GM19372 (cell line): ENCODE data around the gene PCCB.
"Not testable (repeated sequence)": the region's sequence is repeated elsewhere in the genome, so short reads cannot be mapped to it uniquely, and the experiment has no call there.

Experiments
- ATAC-seq: cut with Tn5 transposase; IDR thresholded peaks from one replicate; pipeline ENCODE4 v1.9.1; 2021; ENCODE audit warnings: mild to moderate bottlenecking, low read depth, moderate library complexity; ENCODE audit not compliant: unreplicated experiment

PCCB gene

DNA sequence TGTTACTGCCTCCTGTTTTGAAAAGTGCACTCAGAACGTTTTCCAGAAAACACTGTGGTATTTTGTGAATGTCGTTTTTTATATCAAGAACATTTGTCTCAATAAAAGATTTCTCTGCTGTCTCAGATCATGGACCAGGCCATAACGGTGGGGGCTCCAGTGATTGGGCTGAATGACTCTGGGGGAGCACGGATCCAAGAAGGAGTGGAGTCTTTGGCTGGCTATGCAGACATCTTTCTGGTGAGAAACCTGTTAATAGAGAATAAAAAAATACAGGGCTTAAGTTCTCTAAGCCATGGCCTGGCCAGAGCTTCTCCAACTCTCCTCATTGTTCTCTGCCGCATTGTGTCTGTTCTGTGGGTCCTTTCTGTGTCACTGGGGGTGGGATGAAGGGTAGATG, 11.7 kb downstream of the PCCB start:
- no peak for ATAC-seq

DNA sequence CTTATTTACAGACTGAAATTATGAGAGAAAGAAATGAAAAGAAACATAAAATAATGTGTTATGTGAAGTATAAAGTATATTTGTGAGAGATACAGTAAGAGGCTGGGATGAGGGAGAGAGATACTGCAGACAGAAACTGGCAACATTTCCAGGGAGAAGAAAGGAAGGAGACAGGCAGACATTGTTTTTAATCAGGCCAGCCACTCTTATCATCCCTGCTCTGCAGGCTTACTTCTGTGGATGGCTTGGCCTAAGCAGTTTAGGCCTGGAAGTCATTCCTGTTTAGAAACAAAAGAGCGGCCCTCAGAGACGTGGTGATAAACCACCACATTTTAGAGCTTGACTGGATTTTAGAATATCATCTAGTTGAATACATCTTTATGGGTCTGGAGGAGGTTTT, 12.4 kb downstream of the PCCB start:
- no peak for ATAC-seq

DNA sequence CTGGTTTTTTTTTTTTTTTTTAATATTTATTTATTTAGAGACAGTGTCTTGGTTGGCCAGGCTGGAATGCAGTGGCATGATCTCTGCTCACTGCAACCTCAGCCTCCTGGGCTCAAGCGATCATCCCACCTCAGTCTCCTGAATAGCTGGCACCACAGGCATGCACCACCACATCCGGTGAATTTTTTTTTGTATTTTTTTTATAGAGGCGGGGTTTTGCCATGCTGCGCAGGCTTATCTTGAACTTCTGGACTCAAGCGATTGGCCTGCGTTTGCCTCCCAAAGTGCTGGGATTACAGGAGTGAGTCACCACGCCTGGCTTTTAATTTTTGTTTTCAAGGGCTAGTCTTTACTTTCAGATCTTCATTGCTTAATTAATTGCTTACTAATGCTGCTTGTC, 13.1 kb downstream of the PCCB start:
- ATAC-seq = no peak

GRCh38 chr3:136266468-136267125, 16.5 kb downstream of the PCCB start:
- not testable (repeated sequence) for ATAC-seq

GRCh38 chr3:136267235-136267634, 17.1 kb downstream of the PCCB start:
- no peak for ATAC-seq

DNA sequence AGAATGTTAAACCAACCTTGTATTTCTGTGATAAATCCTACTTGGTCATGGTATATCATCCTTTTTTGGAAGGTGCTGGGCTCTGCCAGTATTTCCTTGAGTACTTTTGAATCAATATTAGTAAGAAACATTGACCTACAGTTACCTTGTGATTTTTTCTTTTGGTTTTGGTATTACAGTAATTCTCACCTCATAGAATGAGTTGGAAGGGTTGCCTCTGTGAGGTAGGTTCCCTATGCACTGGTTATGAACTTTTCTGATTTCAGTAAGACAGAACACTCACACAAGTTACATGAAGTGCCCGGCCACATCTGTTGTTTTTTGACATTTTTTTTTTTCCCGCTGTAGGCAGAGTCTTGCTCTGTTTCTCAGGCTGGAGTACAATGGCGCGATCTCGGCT, 20.0 kb downstream of the PCCB start:
- no peak for ATAC-seq

DNA sequence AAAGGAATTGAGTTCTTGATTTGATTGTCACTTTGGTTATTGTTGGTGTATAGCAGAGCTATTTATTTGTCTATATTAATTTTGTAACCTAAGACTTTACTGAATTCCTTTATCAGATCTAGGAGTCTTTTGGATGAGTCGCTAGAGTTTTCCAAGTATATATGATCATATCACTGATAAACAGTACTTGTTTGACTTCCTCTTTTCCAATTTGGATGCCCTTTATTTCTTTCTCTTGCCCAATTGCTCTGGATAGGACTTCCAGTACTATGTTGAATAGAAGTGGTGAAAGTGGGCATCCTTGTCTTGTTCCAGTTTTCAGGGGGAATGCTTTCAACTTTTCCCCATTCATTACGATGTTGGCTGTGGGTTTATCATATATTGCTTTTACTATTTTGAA, 21.5 kb downstream of the PCCB start:
- not testable (repeated sequence) for ATAC-seq

DNA sequence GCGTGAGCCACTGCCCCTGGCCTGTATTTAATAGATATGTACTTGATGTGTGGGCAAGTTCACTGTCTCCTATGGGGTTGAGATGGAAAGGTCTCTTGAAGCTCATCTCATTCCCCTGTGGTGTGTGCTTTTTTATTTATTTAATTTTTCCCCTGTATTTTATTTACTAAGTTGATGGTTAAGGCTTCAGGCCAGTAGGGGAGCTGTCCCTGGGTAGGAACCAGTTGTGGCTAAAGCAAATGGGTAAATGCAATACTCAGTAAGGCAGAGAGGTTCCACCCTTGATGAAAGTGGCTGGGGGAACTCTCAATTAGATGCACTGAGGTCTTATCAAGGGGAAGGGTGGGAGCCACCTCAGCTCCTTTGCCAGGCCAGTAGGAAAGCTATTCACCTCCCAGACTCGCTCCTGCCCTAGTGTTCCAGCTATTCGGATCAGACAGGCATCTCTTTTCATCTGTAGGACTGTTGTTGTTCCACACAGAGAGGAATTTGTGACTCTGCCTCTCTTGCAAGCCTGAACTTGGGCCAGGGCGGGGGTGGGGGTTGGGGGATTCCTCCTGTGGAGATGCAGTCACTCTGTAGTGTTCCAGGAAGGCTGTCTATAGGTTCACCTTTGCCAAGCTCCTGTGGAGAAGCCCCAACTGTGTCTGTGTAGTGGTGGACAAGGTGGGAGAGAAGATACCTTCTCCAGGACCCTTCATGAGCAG, 26.1 kb downstream of the PCCB start:
- no peak for ATAC-seq

DNA sequence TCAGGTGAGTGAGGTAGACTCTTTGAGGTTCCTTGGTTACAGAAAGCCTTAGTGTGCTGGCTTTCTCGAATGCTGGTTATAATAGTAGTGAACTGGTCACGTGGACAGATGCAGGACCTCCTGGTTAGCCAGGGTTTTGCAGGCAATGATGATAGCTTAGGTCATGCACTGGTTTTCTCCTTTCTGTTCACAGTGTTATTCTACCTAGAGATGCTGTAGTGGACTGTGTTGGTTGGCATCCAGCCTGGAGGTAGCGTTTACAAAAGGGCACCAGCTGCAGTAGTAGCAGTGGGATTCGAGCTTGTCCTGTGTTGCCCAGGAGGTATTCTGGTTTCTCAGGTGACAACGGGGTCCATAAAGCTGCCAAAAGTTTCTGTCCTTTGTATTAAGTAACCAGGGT, 27.0 kb downstream of the PCCB start:
- no peak for ATAC-seq

- ATAC-seq = no peak
Measured at GRCh38 chr3:136277634-136278033, 27.5 kb downstream of the PCCB start.

- no peak for ATAC-seq
Measured at GRCh38 chr3:136279092-136279491, 29.0 kb downstream of the PCCB start.

DNA sequence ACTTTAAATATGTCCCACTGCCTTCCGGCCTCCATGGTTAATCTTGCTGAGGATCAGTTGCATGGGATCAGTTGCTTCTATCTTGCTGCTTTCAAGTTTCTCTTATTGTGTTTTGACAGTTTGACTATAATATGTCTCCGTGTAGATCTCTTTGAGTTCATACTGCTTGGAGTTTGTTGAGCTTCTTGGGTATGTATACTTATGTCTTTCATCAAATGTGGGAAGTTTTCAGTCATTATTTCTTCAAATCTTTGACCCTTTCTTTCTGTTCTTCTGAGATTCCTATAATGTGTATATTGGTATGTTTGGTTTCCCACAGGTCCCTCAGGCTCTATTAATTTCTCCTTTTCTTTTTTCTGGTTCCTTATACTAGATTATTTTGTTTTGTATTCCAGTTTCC, 30.8 kb downstream of the PCCB start:
- no peak for ATAC-seq

DNA sequence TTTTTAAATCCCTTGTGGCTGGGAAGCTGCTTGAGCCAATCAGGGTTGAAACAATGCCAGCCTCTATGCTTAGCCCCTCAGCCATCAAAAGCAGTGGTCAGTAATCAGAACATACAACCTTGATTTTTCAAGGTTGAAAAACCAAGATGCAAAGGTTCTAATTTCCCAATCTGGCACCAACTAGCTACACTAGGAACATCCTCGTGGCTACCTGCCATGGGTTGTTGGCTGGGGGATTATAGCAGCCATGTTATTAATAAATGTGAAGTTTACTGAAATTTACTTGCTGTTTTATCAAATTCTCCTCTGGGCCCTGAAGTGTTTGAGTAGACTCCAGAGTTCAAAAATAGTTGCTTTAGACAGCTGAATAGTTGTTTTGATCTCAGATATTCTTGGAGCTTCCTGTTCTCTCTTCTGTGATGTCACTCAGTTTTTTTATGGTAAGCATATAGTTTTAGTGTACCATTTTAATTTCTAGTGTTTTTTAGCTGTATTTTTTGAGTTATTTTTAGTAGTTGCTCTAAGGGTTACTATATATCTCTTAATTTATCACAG, 31.9 kb downstream of the PCCB start:
- no peak for ATAC-seq

- ATAC-seq = no peak
Measured at GRCh38 chr3:136283627-136284026, 33.5 kb downstream of the PCCB start.

- ATAC-seq = no peak
Measured at GRCh38 chr3:136291302-136291701, 41.2 kb downstream of the PCCB start.

DNA sequence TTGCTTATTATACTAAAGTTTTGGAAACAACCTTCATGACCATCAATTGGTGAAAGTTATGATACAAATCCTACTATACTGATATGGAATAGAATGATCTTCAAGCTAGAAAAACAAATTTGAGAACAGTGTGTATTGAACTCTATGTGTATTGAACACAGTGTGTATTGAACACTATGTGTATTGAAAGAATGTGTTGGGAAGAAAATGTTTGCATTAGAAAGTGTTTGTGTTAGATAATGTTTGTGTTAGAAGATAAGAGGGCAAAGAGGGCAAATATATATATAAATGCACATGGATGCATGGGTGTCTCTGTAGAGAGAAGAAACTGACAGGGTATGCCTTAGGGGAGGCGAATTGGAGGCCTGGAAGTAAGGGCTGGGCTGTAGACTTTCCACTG, 42.4 kb downstream of the PCCB start:
- no peak for ATAC-seq

- no peak for ATAC-seq
Measured at GRCh38 chr3:136293279-136293678, 43.1 kb downstream of the PCCB start.

- no peak for ATAC-seq
Measured at GRCh38 chr3:136294176-136294575, 44.0 kb downstream of the PCCB start.

DNA sequence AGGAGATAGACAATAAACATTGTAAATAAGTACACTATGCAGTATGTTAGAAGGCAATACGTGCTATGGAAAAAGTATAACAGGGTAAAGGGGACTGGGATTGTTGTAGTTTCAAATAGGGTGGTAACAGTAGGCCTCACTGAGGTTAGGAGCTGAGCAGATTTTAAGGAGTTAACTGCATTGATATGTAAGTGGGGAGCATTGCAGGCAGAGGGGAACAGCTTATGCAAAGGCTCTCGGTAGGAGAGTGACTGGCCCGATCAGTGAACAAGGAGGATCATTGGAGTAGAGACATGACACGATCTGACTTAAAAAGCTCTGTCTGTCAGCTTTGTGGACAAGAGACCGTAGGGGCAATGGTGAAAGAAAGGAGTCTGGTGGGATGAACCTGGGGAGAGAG, 46.8 kb downstream of the PCCB start:
- no peak for ATAC-seq

DNA sequence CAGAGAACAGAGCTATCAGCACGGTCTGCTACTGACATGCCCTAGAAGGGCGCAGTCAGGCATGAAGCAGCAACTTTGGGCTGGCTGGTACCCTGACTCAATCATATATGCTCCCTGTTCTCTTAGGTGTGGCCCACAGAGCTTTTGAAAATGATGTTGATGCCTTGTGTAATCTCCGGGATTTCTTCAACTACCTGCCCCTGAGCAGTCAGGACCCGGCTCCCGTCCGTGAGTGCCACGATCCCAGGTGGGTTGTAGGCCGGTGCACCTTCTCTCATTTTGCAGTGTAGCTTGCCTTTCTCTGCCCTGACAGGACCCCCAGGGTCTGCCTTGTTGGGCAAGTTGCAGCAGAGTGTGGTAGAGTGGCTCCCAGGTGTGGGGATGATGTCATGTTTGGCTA, 47.7 kb downstream of the PCCB start:
- ATAC-seq = no peak

DNA sequence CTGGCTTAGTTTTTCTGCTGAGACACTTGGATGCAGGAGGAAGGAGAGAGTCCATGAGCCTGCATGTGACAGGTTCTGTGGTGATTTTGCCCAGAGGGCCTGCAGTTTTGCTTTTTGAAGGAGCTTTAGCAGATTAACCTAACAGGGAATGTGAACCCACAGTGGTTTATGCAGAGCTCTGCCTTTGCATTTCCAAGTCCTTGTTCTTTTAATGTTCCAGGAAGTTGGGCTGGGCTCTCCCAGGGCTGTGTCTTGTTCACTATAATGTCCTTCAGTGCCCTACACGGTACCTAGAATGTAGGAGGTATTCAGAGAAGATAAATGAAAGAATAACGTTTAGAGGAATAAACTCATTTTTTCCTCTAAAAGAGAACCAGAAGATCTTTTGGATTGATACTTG, 50.3 kb downstream of the PCCB start:
- ATAC-seq = no peak

DNA sequence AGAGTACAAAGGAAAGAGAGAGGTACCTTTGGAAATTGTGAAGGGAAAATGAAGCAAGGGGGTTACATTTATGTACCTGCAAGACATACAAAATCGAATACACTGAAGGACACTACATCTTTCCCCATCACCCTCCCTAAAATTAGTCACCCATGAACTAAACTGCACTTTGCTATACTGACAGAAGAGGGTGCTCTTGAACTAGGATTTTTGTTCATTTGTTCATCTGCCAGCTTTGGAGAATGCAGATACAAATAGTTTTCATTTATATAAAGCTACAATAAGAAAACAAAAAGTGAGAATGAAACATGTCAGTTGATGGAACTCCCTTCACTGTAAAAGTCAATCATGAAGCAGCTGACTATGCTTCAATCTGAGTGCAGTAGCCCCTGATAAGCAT, 55.7 kb downstream of the PCCB start:
- ATAC-seq = no peak
